PC-9 (cell line): ENCODE measurements around the gene PTGIR. TPM values are rescaled to one million over a fixed set of nuclear protein-coding genes. Genes with fewer than 3 reads are reported as not detected.

Experiments
- BruUV-seq: library from RNA; stranded (reverse); fragments of 400-500 nt; replicated peaks from 2 replicates; lab custom pipeline; 2021; lab: Mats Ljungman, UMichigan
- CTCF ChIA-PET: fragments of 300-600 bp; sonication (Branson Sonifier 250); formaldehyde crosslinking; loops from one replicate; lab custom pipeline; 2022; ENCODE audit warnings: antibody characterized with exemption; lab: Charles Lee
- POLR2A ChIA-PET: fragments of 300-600 bp; sonication (Branson Sonifier 250); formaldehyde crosslinking; loops from one replicate; lab custom pipeline; 2022; ENCODE audit warnings: antibody characterized with exemption; ENCODE audit not compliant: unreplicated experiment; lab: Charles Lee
- DNase-seq, 2 experiments: peaks; one replicate each; pipeline versions ENCODE4 v3.0.0 to v3.0.0-alpha.2; 2015 to 2022; ENCODE audit warnings: mixed read lengths in 1 of 2
- H2AFZ ChIP-seq: fragments of 200-600 bp; sonication (generic); 2 replicates; pipeline ENCODE4 v1.8.1; 2017; ENCODE audit warnings: antibody characterized with exemption
- H3F3A ChIP-seq: fragments of 200-600 bp; sonication (generic); 2 replicates; pipeline ENCODE4 v1.8.1; 2017; ENCODE audit warnings: antibody characterized with exemption, mild to moderate bottlenecking, low read depth; ENCODE audit not compliant: insufficient read depth
- H3K27ac ChIP-seq: fragments of 200-600 bp; sonication (generic); 2 replicates; pipeline ENCODE4 v1.6.1; 2016; ENCODE audit warnings: mixed run types
- H3K27me3 ChIP-seq: fragments of 200-600 bp; sonication (generic); 2 replicates; pipeline ENCODE4 v1.6.1; 2016; ENCODE audit warnings: low read depth, mixed run types; ENCODE audit not compliant: insufficient read depth
- H3K36me3 ChIP-seq: fragments of 200-600 bp; sonication (generic); 2 replicates; pipeline ENCODE4 v1.6.1; 2016; ENCODE audit warnings: low read depth, mixed run types
- H3K4me1 ChIP-seq: fragments of 200-600 bp; sonication (generic); replicated peaks from 2 replicates; pipeline ENCODE4 v1.6.1; 2016; ENCODE audit warnings: mixed run types; ENCODE audit not compliant: insufficient read depth
- H3K4me2 ChIP-seq: fragments of 200-600 bp; sonication (generic); 2 replicates; pipeline ENCODE4 v1.6.1; 2017; ENCODE audit warnings: mixed run types
- H3K4me3 ChIP-seq: fragments of 200-600 bp; sonication (generic); 2 replicates; pipeline ENCODE4 v1.6.1; 2016; ENCODE audit warnings: mixed run types
- H3K79me2 ChIP-seq: fragments of 200-600 bp; sonication (generic); 2 replicates; pipeline ENCODE4 v1.6.1; 2017; ENCODE audit warnings: low read depth, mixed run types
- H3K9me2 ChIP-seq: fragments of 200-600 bp; sonication (generic); 2 replicates; pipeline ENCODE4 v1.8.1; 2017; ENCODE audit warnings: mild to moderate bottlenecking; ENCODE audit not compliant: insufficient read depth
- H3K9me3 ChIP-seq: fragments of 200-600 bp; sonication (generic); 2 replicates; pipeline ENCODE4 v1.8.1; 2016; ENCODE audit warnings: low read depth; ENCODE audit not compliant: insufficient read depth
- H4K20me1 ChIP-seq: fragments of 200-600 bp; sonication (generic); 2 replicates; pipeline ENCODE4 v1.8.1; 2017; ENCODE audit not compliant: insufficient read depth
- EZH2 ChIP-seq: fragments of 200-600 bp; sonication (generic); IDR thresholded peaks from 2 replicates; pipeline ENCODE4 v1.8.0; 2017; ENCODE audit warnings: antibody characterized with exemption, low read depth
- intact Hi-C: fragments of 100-400 bp; cut with micrococcal nuclease; formaldehyde crosslinking; loops from one replicate; pipeline ENCODE4 v1.10.0; 2022; ENCODE audit not compliant: unreplicated experiment
- total RNA-seq: library from RNA; stranded (reverse); gene quantifications from 2 replicates; pipeline ENCODE4 v1.2.3, GENCODE V29; 2021
- TF ChIP-seq, protein P1 (sequence below): fragments of 200-600 bp; sonication (generic); conservative IDR thresholded peaks from 2 replicates; pipeline ENCODE4 v1.6.1; 2017; ENCODE audit warnings: mixed run types, antibody characterized with exemption, mild to moderate bottlenecking, moderate library complexity

The PTGIR gene
- total RNA-seq, 1 experiment from 2014 or later = 0.28 TPM

DNA sequence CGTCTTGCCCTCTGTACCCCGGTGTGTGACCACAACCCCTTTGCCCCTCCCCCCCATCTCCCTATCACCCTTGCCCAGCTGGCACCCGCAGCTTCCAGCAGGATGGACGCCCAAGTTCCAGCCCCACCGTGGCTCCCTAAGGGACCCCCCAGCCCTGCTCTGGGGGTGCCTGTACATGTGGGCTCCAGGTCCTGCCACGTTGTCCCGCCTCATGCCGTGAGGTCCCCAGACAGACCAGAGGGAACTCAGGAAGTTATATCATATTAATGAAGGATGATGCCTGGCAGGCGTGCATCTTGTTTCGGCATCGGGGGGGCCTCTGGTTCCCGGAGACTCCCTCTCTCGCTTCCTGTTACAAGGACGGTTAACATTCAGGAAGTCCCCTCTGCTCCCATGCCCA is 1.6 kb upstream of the PTGIR start:
- no peak overlapping the region for H3K4me2 ChIP-seq
- no peaks in the 10 kb centered on the region for H3K36me3 ChIP-seq
- no peak for DNase-seq
- H3K79me2 ChIP-seq = no peaks in the 10 kb centered on the region
- no peak overlapping the region for H3K4me3 ChIP-seq
- peaks cover 11% of the 10 kb centered on the region for H3K27me3 ChIP-seq
- POLR2A ChIA-PET = no interaction called here
- CTCF ChIA-PET = no interaction called here
- peaks cover 5% of the 10 kb centered on the region; the same call in 1 of the 2 replicates for H3K4me1 ChIP-seq
- H2AFZ ChIP-seq = no peak overlapping the region
- H3F3A ChIP-seq = peaks cover 7% of the 10 kb centered on the region; the same call in 1 of the 2 replicates
- no TSS peak for BruUV-seq
- H3K9me2 ChIP-seq = no peaks in the 10 kb centered on the region
- H3K9me3 ChIP-seq = no peaks in the 10 kb centered on the region
- no peak for TF ChIP-seq EZH2
- TF ChIP-seq, protein P1, sequence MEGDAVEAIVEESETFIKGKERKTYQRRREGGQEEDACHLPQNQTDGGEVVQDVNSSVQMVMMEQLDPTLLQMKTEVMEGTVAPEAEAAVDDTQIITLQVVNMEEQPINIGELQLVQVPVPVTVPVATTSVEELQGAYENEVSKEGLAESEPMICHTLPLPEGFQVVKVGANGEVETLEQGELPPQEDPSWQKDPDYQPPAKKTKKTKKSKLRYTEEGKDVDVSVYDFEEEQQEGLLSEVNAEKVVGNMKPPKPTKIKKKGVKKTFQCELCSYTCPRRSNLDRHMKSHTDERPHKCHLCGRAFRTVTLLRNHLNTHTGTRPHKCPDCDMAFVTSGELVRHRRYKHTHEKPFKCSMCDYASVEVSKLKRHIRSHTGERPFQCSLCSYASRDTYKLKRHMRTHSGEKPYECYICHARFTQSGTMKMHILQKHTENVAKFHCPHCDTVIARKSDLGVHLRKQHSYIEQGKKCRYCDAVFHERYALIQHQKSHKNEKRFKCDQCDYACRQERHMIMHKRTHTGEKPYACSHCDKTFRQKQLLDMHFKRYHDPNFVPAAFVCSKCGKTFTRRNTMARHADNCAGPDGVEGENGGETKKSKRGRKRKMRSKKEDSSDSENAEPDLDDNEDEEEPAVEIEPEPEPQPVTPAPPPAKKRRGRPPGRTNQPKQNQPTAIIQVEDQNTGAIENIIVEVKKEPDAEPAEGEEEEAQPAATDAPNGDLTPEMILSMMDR = no peak
- intact Hi-C loops = no loop called here
- no peak overlapping the region for H3K27ac ChIP-seq
- no peaks in the 10 kb centered on the region for H4K20me1 ChIP-seq

DNA sequence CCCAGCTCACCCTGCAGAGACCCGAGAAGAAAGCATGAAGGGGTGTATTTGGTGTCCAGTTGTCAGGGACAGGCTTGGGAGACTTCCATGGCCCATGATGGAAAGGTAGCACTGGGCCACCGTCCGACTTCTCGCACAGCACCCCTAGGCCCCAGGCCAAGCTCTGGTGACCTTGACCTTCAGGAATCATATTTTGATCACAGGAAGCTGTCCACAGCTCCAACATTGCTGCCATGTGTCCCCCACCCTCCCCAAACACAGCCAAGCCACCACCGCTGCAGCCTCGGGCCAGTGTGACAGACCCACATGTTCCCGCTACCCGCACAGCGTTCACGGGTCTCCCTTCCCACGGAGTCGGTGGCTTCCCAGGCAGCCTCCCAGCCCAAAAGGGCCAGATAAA is 842 bp upstream of the PTGIR start:
- H3F3A ChIP-seq = peaks cover 7% of the 10 kb centered on the region; the same call in 1 of the 2 replicates
- no peaks in the 10 kb centered on the region for H3K9me2 ChIP-seq
- H3K4me2 ChIP-seq = no peak overlapping the region
- H3K4me3 ChIP-seq = no peak overlapping the region
- H3K79me2 ChIP-seq = no peaks in the 10 kb centered on the region
- H4K20me1 ChIP-seq = no peaks in the 10 kb centered on the region
- intact Hi-C loops = no loop called here
- H3K9me3 ChIP-seq = no peaks in the 10 kb centered on the region
- CTCF ChIA-PET = no interaction called here
- H3K27ac ChIP-seq = no peak overlapping the region
- H3K27me3 ChIP-seq = 0 out of 2 replicates have a peak, but pooled peaks cover 4% of the 10 kb centered on the region
- no peaks in the 10 kb centered on the region for H3K36me3 ChIP-seq
- DNase-seq = no peak
- POLR2A ChIA-PET = no interaction called here
- H2AFZ ChIP-seq = no peak overlapping the region
- H3K4me1 ChIP-seq = peaks cover 5% of the 10 kb centered on the region; the same call in 1 of the 2 replicates
- TF ChIP-seq, protein P1 = no peak
- TF ChIP-seq EZH2 = no peak
- BruUV-seq = no TSS peak

DNA sequence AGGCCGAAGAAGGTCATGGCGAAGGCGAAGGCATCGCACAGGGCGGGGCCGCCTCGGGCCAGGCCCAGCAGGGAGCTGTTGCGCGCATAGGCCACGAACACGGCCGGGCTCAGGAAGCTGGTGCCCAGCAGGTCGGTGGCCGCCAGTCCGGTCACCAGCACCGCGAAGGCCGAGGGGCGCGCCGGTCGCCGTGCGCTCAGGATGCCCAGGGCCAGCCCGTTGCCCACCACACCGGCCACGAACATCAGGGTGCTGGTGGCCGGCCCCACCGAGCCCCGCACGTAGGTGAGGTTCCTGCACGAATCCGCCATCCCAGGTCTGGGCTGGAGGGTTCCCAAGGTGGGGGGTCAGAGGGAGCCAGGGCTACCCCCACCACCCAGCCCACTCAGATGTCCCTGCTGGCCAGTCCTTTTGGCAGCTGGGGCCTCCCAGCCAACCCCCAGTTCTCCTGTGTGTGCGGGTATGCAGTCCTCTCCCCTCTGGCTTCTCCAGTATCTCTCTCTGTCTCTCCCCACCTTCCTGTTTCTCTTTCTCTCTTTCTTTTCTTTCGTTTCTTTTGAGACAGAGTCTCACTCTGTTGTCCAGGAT is 880 bp downstream of the PTGIR start:
- intact Hi-C loops = no loop called here
- no peak overlapping the region for H3K4me2 ChIP-seq
- CTCF ChIA-PET = interaction anchor here (0.5 kb wide), 1 partner anchor 129 kb away, joined by 3 read pairs; no protein-coding TSS in a partner anchor

More for the DNA sequence above, 880 bp downstream of the PTGIR start:
- Histone ChIP-seq H3K4me1 (peaks cover 5% of the 10 kb centered on the region; the same call in 1 of the 2 replicates), H3F3A (peaks cover 7% of the 10 kb centered on the region; the same call in 1 of the 2 replicates), H3K9me2 (no peaks in the 10 kb centered on the region), H3K27me3 (no peaks in the 10 kb centered on the region), H4K20me1 (no peaks in the 10 kb centered on the region), H3K36me3 (no peaks in the 10 kb centered on the region), H2AFZ (no peak overlapping the region), H3K27ac (no peak overlapping the region), H3K4me3 (no peak overlapping the region), H3K79me2 (no peaks in the 10 kb centered on the region), H3K9me3 (no peaks in the 10 kb centered on the region)
- POLR2A ChIA-PET = no interaction called here
- no peak for DNase-seq
- no peak for TF ChIP-seq EZH2
- TF ChIP-seq, protein P1 = no peak
- no TSS peak for BruUV-seq
